Pulmonary artery endothelial cell (primary cell): ENCODE measurements around the gene TMEM134. TPM values are rescaled to one million over a fixed set of nuclear protein-coding genes. Genes with fewer than 3 reads are reported as not detected.

Source experiments
- DNase-seq: peaks from one replicate; pipeline ENCODE4 v3.0.0-alpha.2; 2011; ENCODE audit warnings: low read depth, low spot score
- total RNA-seq: library from RNA; depleted of rRNA; stranded (reverse); fragments of >200 nt; gene quantifications from 2 replicates; pipeline ENCODE4 v1.2.3, GENCODE V29; 2014

Gene TMEM134
- total RNA-seq, 1 donor from 2014 or later = 14.4 TPM

- DNase-seq = no peak
These were observed 46.2 kb downstream of the TMEM134 start for GRCh38 chr11:67422891-67423290.

GRCh38 chr11:67421430-67422031 lies 47.5 kb downstream of the TMEM134 start:
- no peak for DNase-seq

- peak; percentile 57 for DNase-seq
These were observed 48.2 kb downstream of the TMEM134 start for GRCh38 chr11:67420646-67421429.

- no peak for DNase-seq
These were observed 48.9 kb downstream of the TMEM134 start for GRCh38 chr11:67420147-67420645.

- no peak for DNase-seq
These were observed 49.6 kb downstream of the TMEM134 start for GRCh38 chr11:67419325-67420049.

GRCh38 chr11:67418476-67419281 lies 50.4 kb downstream of the TMEM134 start:
- DNase-seq = no peak

- DNase-seq = no peak
These were observed 51.6 kb downstream of the TMEM134 start for GRCh38 chr11:67417425-67417824.

- no peak for DNase-seq
These were observed 52.4 kb downstream of the TMEM134 start for GRCh38 chr11:67416416-67417335.

GRCh38 chr11:67415501-67416304 lies 53.3 kb downstream of the TMEM134 start, which contains the start of gene CARNS1:
TSS of gene CARNS1 (plus strand) at chr11:67415678. CDS start at chr11:67416200, 522 bp downstream.
- no peak for DNase-seq

GRCh38 chr11:67413266-67413849 lies 55.7 kb downstream of the TMEM134 start:
- no peak for DNase-seq

- no peak for DNase-seq
These were observed 56.4 kb downstream of the TMEM134 start for GRCh38 chr11:67412495-67413179.

GRCh38 chr11:67411785-67412152 lies 57.3 kb downstream of the TMEM134 start:
- no peak for DNase-seq

Other genes with a start within 250 kb of the TMEM134 start
- gene GRK2, start 202.8 kb downstream of the TMEM134 start, total RNA-seq = 35.7 and 49.5 TPM in 2 replicates
- gene ANKRD13D, start 179.9 kb downstream of the TMEM134 start, total RNA-seq = 27.0 and 30.1 TPM in 2 replicates
- gene SSH3, start 165.7 kb downstream of the TMEM134 start, total RNA-seq = 7.6 and 7.7 TPM in 2 replicates
- gene POLD4, start 115.7 kb downstream of the TMEM134 start, total RNA-seq = 22.9 and 29.2 TPM in 2 replicates
- 1.6 and 2.2 TPM in 2 replicates for gene CLCF1, start 95.7 kb downstream of the TMEM134 start, total RNA-seq
- gene RAD9A, start 77.3 kb downstream of the TMEM134 start, total RNA-seq = 5.0 and 5.3 TPM in 2 replicates
- gene PPP1CA, start 67.4 kb downstream of the TMEM134 start, total RNA-seq = 239 and 250 TPM in 2 replicates
- gene TBC1D10C, start 65.2 kb downstream of the TMEM134 start, total RNA-seq = not detected in 2 replicates
- 0.07 TPM in 1 of 2 replicates, not detected in the other for gene CARNS1, start 53.6 kb downstream of the TMEM134 start, total RNA-seq
- 46.2 and 54.3 TPM in 2 replicates for gene RPS6KB2, start 40.8 kb downstream of the TMEM134 start, total RNA-seq
- 0.14 and 0.40 TPM in 2 replicates for gene PTPRCAP, start 31.6 kb downstream of the TMEM134 start, total RNA-seq
- gene CORO1B, start 25.8 kb downstream of the TMEM134 start, total RNA-seq = 154 and 169 TPM in 2 replicates
- gene GPR152, start 16.5 kb downstream of the TMEM134 start, total RNA-seq = not detected in 2 replicates
- gene CABP4, start 13.9 kb downstream of the TMEM134 start, total RNA-seq = 0.04 and 0.33 TPM in 2 replicates
- 77.2 and 91.2 TPM in 2 replicates for gene AIP, start 13.8 kb upstream of the TMEM134 start, total RNA-seq
- gene PITPNM1, start 36.1 kb upstream of the TMEM134 start, total RNA-seq = 15.5 and 16.4 TPM in 2 replicates
- gene CDK2AP2, start 38.9 kb upstream of the TMEM134 start, total RNA-seq = 14.8 and 23.0 TPM in 2 replicates
- gene CABP2, start 54.2 kb upstream of the TMEM134 start, total RNA-seq = not detected in 2 replicates
- gene GSTP1, start 114.6 kb upstream of the TMEM134 start, total RNA-seq = 708 and 1,026 TPM in 2 replicates
- 176 and 193 TPM in 2 replicates for gene NDUFV1, start 137.7 kb upstream of the TMEM134 start, total RNA-seq
- 8.1 and 16.3 TPM in 2 replicates for gene NUDT8, start 160.7 kb upstream of the TMEM134 start, total RNA-seq
- gene TBX10, start 170.5 kb upstream of the TMEM134 start, total RNA-seq = not detected in 2 replicates
- not detected in 2 replicates for gene ACY3, start 181.5 kb upstream of the TMEM134 start, total RNA-seq
- gene ALDH3B2, start 205.4 kb upstream of the TMEM134 start, total RNA-seq = not detected in 2 replicates